Activated CD8-positive, alpha-beta memory T cell treated with anti-CD3 and anti-CD28 coated beads for 1 hour (primary cell): Measurements from ENCODE around the gene FMN1.

Experiments used
- DNase-seq, 2 donors: peaks; one replicate each; pipeline ENCODE4 v3.0.0-alpha.2; 2020; ENCODE audit warnings: low read depth in 1 of 2; ENCODE audit errors: extremely low read depth in 1 of 2

FMN1 gene

GRCh38 chr15:32840507-32841245 lies 353.8 kb downstream of the FMN1 start:
- DNase-seq = no peak

DNA sequence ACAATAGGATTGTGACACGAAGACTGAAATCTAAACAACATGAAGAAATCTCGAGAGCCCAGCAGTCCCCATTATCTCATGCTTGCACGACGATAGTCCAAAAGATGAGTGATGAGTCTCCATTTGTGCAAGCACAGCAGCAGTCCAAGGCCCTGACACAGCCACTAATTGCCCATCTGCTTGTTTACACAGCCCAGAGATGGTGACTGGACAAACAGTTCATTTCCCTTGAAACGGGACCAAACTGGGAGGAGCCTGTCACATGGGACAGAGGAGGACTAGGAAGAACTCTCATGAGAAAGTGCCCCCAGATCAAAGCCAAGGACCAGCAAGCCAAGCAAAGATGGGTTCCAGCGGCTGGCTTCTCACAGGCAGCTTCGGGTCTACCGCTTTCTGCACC lies 355.7 kb downstream of the FMN1 start:
- no peak for DNase-seq

DNA sequence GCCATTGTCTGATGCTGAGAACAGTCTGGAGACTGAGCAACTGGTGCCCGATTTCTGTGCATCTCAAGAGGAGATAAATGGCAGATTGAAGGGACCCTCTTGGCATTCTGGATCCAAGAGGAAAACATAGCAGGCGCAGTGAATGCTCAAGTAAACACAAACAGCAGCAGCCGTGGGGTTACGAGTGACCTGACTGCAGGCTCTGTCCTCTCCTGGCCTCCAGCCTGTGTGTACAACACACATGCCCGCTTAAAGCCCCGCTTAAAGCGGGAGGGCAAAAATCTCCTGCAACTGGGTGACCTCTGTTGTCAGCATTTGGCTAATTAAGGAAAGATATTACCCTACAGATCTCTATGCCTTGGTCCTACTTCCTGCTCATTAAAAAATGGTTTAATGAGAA lies 356.2 kb downstream of the FMN1 start:
- no peak for DNase-seq

DNA sequence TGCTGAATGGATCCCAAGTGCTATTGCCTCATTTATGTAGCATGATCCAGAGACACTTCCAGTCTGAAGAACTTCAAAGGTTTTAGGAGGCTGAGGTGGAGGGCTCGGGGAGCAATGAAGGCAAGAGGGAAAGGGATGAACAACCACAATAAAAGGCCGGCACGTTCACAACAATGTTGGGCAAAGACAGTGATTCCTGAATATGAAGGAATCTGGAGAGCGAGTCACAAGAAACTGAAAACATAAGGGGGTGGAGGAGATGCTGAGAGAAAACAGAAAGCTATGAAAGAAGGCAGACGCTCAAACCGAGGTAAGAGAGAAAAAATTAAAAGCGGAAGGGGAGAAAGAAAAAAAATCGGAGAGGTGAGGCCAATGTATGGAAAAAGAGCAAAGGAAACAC lies 356.6 kb downstream of the FMN1 start:
- no peak for DNase-seq

GRCh38 chr15:32834156-32834555 lies 360.4 kb downstream of the FMN1 start:
- no peak for DNase-seq

- no peak for DNase-seq
Observed at GRCh38 chr15:32833379-32833821, 361.1 kb downstream of the FMN1 start.

GRCh38 chr15:32831485-32831884 lies 363.0 kb downstream of the FMN1 start:
- DNase-seq = no peak

DNA sequence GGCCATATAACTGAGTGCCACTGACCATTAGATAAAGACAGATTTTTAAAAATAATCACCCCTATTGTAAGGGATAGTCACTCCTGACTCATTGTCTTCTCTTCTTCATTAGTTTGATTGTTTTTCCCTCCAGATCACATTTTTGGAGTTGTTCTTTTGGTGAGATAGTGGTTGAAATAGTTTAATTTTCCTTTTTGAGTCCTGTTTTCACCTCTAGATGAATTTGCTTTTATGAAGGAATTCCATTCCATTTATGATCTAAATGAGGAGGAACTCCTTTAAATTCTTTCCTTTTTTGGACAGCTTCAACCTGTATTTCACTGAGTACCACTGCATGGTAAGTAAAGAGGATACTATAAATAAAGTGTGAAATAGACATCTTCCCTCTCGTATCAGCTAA lies 364.3 kb downstream of the FMN1 start:
- DNase-seq = no peak

DNA sequence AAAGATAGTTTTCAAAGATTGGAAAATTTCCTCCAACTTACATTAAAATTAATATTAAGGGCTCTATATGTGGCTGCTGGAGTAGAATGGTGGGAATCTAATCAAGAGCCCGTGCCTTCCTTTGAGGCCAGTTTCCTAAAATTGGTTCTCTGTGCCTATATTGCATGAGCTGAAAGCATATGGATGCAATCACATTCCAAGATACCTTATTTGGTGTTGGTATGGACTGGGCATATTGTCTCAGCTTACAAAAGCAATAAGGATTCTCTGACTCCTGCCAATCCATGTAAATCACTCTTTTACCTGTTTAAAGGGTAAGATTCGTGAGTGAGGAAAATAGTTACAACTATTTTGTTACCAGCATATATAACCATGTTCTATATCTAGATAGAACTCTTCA lies 365.1 kb downstream of the FMN1 start:
- DNase-seq = no peak

DNA sequence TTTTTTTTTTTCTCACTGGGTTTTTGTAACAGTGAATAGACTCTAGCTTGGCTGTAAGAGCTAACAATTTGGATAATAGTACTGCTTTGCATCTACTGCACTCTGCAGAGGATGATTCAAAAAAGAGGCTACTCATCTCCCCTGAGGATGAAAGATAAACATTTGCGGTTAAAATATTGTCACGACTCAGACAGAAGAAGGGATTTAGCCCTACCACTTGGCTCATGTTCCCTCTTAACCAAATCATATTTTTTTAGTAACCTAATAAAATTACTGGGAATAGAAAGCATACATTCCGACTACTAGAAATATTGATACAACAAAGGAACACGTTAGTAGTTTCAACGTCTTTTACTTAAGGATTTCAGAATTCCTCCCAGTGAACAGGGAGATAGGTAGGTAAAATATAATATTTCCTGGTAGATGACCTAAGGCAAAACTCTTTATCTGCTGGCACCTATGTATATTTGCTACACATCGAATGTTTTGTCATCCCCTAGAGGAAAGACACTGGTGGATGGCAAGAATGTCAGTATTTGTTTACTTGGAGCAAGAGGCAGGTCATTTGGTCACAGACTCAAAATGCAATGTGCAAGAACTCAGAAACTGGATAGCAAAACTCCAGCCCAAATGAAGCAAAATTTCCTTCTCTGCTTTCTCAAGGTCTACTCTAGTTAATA lies 365.9 kb downstream of the FMN1 start:
- DNase-seq = no peak

- DNase-seq = no peak
Observed at GRCh38 chr15:32826685-32827084, 367.8 kb downstream of the FMN1 start.

DNA sequence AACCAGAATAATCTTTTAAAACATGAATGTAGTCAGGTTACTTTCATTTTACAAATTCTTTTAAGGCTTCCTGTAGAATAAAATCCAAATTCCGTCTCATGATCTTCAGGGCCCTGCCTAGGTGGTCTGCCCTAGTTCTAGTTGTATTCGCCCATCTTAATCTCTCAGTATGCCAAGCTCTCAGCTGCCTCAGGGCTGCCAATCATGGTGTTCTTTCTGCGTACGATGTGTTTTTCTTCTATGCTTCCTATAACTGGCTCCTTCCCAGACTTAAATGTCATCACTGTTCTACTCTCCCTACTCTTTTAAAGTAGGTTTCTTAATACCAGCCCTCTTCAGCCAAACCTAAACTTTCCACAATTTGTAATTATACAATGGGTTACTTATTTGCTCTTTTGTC lies 369.3 kb downstream of the FMN1 start:
- DNase-seq = no peak

DNA sequence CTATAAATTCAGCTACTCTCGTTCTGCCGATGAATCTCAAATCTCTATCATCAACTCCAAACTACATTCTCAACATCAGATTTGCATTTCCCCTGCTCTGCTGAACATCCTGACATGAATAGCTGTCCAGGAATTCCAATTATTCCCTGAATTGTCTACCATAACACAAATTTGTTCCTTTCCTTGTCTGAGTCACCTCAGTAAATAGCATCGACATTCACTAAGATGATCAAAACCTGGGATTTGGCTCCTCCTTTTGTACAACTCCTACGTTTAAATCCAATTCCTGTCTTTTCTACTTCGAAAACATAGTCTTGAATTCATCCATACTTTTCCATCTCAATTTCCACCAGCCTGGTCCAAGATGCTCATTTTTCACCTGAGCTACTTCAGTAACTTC lies 369.7 kb downstream of the FMN1 start:
- no peak for DNase-seq

- DNase-seq = no peak
Observed at GRCh38 chr15:32823750-32824149, 370.8 kb downstream of the FMN1 start.

GRCh38 chr15:32822739-32823138 lies 371.8 kb downstream of the FMN1 start:
- no peak for DNase-seq

DNA sequence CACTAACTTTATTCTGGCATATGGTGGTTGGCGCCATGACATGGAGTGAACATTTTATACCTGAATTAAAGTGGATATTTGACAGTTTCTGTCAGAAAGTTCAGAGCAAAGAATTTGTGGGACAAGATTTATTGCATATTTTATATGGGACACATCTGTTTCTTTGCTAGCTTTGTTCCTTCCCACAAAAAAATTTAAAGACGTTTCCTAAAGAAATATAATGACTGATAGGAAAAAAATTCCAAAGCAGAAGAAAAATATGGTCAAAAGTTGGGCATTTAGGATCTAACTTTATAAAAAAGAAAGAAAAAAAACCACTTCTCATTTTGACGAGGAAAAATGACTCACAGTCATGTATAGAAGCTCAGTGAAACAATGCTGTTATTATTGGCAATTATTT lies 375.1 kb downstream of the FMN1 start:
- no peak for DNase-seq

GRCh38 chr15:32818758-32819447 lies 375.6 kb downstream of the FMN1 start:
- no peak for DNase-seq

DNA sequence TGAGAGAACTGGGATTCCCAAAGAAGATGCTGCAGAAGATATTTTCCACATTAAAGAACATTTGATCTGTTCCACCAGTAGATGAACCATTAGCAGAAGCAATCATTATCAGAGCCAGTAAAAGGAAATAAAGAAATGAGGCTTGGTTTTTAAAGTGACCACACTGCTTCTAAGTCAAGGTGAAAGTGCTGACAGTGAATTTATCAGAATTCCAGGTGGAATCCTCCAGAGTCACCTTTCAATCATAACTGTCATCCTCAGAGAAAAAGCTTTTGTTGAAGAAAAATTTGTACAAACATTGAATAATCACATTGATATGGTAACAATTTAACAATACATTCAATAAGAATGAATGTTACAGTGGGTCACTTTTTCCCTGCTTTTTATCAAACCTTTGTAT lies 376.9 kb downstream of the FMN1 start:
- DNase-seq = no peak

DNA sequence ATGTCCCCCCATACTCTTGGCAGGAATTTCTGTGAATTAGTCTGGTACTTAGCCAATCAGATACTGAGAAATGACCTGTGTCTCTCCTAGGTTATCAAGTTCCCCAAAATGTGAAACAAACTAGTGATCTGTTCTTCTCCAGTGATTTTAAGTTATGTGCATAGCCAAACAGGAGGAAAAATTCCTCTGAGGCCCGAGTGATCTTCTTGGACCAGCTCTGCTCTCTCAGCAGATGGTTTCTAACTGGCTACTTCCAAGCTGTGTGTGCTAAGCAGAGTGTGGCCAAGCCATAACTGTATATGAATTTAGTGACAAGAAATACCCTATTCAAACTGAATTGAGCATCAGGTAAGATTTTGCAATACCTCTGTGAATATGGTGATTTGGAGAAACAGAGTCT lies 387.2 kb downstream of the FMN1 start:
- DNase-seq = no peak

DNA sequence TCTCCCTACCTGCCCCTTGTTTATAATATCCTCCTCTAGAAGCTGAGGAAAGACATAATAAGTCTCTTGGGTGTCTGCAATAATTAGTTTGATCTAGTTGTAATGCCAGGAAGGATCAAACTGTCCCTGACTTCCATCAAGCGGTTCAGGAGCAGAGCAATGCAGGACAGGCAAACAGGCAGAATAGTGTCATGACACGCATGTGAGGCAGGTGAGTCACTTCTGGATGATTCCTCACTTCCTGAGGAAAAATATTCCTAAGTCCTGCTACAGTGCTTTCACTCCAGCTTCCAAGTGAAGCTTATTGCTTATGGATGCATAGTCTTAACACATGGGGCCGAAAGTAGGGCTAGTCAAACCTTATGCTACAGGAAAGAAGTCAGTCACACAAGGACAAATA lies 390.9 kb downstream of the FMN1 start:
- DNase-seq = no peak

GRCh38 chr15:32802286-32802936 lies 392.1 kb downstream of the FMN1 start:
- no peak for DNase-seq
